ENCODE data around the gene CFAP69.
A peak's percentile ranks its signal among the peaks of the same experiment; 100 is the strongest.
"Not testable (repeated sequence)": the region's sequence is repeated elsewhere in the genome, so short reads cannot be mapped to it uniquely, and the experiment has no call there.

CFAP69 gene

DNA sequence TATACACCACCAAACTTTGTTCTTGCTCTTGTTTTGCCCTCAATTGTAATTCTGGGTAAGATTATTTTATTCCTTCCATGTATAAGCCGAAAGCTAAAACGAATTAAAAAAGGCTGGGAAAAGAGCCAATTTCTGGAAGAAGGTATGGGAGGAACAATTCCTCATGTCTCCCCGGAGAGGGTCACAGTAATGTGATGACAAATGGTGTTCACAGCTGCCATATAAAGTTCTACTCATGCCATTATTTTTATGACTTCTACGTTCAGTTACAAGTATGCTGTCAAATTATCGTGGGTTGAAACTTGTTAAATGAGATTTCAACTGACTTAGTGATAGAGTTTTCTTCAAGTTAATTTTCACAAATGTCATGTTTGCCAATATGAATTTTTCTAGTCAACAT is 12.5 kb upstream of the CFAP69 start:
- no peak for FAIRE-seq

GRCh38 chr7:90233569-90233968 is 11.4 kb upstream of the CFAP69 start:
- no peak for FAIRE-seq

DNA sequence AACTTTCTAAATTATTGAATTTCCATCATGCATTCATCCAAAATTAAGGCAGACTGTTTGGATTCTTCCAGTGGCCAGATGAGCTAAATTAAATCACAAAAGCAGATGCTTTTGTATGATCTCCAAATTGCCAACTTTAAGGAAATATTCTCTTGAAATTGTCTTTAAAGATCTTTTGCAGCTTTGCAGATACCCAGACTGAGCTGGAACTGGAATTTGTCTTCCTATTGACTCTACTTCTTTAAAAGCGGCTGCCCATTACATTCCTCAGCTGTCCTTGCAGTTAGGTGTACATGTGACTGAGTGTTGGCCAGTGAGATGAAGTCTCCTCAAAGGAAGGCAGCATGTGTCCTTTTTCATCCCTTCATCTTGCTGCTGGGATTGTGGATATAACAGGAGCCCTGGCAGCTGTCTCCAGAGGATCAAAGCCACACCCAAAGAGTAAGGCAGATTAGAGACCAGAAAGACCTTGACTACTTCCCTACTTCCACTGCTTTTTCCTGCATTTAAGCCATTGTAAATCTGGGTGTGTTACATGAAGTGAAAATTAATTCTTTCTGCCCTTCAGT is 8.2 kb upstream of the CFAP69 start:
- no peak for FAIRE-seq

DNA sequence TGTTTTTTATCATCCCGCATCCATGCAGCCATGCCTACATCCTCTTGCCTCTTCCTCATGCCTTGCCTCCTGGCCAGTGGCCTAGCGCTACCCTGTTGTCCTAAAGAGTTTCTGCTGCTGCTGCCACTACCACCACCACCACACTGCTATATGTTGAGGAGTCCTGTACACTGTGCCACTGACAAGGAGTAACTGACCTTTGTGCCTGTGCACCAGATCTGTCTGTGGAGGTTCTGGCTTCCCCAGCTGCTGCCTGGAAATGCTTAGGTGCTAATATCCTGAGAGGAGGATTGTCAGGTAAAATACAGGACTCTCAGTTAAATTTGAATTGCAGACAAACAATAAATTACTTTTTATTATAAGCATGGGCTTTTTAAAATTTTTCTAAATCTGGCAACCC is 7.0 kb upstream of the CFAP69 start:
- FAIRE-seq, result no peak

GRCh38 chr7:90238583-90238982 is 6.4 kb upstream of the CFAP69 start:
- FAIRE-seq, result no peak

DNA sequence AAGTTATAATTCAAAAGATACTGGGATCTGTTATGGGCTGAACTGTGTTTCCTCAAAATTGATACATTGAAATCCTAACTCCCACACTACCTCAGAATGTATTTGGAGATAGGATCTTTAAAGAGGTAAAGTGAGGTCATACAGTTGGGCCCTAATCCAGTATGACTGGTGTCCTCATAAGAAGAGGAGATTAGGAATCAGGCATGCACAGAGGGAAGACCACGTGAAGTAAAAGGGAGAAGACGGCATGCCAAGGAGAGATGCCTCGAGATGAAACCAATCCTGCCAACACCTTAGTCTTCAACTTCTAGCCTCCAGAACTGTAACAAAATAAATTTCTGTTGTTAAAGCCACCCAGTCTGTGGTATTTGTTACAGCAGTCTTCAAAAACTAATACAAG is 5.9 kb upstream of the CFAP69 start:
- no peak for FAIRE-seq

- no peak for FAIRE-seq
These were observed 5.2 kb upstream of the CFAP69 start for GRCh38 chr7:90239625-90240228.

DNA sequence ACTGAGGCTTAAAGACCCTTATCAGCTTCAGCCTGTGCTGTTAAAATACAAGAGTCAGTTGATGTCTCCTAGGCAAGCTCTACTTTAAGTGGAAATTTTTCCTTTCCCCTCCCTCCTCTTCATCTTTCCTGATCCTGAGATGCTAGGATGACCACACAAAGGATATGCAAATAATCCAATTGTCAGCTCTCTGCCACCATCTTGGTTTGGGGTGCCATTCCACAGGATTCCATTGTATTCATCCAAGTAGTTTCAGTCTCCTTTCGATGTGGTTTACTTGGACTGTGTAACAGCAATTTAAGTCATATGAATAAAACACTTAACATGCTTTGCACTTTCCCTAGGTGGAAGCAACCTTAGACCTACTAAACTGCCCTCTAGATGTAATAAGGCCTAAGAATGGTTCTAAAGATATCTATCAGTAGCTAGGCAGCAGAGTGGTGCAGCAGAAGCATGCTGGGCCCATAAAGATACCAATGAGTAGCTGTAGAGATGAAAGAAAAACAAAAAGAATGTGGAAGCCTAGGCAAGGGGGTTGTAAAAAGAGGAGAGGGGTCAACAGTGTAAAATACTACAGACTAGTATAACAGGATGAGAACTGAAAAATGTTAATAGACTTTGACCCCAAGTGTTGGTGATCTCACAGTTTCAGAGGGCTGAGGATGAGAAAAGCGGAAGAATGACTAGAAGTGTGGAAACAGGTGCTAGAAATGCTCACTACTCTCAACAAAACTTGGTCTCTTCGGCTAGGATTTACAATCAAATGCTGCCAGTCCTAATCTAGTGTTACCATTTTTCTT is 2.4 kb upstream of the CFAP69 start:
- no peak for FAIRE-seq

- FAIRE-seq, result no peak
These were observed 1.4 kb upstream of the CFAP69 start for GRCh38 chr7:90243556-90243955.

DNA sequence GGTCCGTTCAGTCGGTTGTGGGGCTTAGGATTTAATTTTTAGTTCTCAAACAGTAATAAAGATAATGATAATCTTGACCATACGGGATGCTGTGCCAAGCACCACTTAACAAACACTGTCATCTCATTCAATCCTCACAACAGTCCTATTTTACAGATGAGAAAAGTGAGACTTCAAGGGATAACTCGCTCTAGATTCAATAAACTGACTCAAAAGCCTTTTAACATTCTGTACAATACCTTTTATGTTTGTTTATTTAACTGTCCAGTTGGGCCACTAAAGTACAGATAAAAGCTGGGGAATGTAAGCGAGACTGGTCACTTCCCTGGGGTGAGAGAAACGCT is 437 bp upstream of the CFAP69 start:
- no peak for FAIRE-seq

DNA sequence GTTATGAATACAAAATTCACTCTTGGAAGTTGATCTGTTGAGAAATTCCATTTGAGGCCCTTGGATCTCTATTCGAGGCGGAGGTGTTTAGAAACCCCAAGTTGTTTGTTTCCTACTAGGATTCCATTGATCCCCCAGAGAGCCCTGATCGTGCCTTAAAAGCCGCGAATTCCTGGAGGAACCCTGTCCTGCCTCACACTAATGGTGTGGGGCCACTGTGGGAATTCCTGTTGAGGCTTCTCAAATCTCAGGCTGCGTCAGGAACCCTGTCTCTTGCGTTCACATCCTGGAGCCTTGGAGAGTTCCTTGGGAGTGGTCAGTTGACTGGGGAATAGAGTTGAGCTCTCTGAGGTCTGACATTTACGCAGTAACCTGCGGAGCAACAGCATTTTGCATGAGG is 1.2 kb downstream of the CFAP69 start:
- FAIRE-seq, result no peak

DNA sequence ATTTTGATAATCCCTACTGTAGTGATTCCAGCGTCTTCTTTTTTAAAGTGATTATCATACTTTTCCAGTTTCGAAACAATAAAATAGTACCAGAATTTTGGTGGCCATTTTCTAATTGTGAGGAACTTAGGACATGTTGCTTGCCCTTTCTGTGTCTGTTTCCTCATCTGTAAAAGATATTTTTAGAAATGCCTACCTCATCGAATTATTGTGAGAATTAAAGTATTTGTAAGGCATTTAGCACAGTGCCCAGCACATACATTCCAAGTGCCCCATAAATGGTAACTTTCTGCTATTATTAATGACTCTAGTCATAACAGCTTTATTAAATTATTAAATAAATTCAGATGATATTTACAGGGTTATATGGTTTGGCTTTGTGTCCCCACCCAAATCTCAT is 3.7 kb downstream of the CFAP69 start:
- no peak for FAIRE-seq

DNA sequence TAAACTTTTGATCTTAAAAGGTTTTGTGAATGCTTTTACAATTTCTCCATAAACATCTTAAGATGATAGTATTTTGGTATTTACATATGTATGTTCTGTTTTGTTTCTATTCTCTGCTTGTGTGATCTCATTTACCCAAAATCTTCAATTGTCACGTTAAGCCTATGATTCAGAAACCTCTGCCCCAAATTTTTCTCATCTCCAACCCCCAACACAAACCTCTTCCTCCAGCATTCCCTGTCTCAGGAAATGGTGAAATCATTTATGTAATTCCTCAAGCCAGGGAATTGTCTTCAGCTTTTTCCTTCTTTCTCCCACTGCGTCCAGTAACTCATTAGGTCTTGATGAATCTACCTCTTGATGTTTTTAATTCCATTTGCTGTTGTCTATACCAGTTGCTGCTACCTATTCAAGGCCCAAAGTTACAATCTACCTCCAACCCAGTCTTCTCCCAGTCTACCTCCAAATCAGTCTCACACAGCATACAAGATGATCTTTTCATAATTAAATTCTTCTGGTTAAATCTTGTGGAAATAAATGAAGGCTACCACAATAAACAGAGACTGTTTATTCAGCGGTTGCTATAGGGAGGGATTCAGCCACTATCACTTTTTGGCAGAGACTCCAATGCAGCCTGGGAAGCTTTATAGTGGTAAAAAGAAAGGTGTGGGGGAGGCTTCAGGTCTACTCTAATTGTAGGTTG is 5.8 kb downstream of the CFAP69 start:
- no peak for FAIRE-seq

DNA sequence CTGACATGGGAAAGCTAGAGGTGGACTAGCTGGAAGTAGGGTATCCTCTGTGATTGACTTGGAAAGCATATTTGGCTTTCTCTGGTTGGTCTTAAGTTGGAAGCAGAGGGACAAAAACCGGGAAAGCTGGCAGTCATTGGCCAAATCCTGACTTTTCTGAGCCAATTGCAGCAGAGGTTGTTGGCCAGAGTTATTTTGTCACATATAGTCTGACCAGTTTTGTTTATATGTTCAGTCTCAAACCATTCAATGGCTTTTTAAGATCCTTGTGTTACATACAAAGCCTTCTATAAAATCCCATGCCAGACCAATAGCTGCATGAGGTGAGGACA is 6.3 kb downstream of the CFAP69 start:
- FAIRE-seq, result no peak

DNA sequence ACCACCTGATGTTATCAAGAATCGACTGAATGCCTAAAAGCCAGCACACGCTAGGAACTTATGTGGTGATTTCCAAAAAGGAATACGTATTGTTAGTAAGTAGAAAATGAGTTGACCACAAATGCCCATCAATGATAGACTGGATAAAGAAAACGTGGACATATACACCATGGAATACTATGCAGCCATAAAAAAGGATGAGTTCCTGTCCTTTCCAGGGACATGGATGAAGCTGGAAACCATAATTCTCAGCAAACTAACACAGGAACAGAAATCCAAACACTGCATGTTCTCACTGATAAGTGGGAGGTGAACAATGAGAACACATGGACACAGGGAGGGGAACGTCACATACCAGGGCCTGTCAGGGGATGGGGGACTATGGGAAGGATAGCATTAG is 11.0 kb downstream of the CFAP69 start:
- not testable (repeated sequence) for FAIRE-seq

DNA sequence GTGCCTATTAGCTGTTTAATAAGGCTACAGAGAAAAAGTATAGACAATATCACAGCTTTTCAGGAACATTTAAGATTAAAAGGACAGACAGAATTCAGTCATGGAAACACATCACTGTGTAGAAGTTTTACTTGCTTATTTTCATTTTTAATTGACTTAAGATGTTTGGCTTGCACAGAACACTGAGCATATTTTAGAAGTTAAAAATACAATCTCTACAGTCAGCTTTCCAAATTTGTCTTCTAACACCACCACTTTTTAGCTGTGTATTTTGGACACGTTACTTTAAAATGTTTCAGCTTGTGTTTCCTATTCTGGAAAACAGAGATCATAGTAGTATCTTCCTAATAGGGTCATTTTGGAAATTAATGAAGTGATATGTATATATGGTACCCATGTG is 11.8 kb downstream of the CFAP69 start:
- no peak for FAIRE-seq

DNA sequence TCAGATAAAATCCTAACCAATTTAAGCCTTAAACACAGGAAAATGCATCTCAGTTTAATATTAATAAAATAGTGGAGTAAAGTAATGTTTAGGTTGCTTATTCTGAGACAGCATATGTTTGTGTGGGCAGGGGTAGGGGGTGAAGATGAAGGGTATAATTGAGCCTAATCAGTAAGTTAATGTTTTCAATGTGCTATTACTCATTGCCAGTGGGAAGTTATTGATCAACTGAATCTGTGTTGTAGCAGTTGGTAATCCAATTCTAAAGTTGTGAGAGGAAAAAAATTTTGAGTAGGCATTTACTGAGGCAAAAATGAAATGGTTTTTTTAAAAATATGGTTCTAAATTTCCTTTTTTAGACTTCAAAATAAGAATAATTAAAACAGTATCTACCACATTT is 16.5 kb downstream of the CFAP69 start:
- FAIRE-seq, result no peak

DNA sequence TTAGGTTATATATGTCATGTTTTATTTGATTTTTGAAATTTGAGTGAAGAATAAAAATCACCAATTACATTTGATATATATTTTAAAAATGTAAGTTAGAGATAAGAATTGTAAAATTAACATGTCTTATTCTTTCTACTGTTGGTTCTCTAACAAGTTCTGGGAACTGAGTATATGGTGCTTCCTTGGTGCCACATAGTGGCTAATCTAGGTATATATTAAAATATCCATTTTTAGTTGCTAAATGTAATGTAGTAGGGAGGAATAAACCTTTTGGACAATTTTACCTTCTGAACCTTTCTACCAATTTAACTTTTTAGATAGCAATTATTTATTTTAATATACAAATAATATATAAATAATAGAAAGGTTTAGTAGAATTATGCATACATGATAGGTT is 17.5 kb downstream of the CFAP69 start:
- peak; percentile 97 for FAIRE-seq

- FAIRE-seq, result no peak
These were observed 21.8 kb downstream of the CFAP69 start for GRCh38 chr7:90266808-90267207.

DNA sequence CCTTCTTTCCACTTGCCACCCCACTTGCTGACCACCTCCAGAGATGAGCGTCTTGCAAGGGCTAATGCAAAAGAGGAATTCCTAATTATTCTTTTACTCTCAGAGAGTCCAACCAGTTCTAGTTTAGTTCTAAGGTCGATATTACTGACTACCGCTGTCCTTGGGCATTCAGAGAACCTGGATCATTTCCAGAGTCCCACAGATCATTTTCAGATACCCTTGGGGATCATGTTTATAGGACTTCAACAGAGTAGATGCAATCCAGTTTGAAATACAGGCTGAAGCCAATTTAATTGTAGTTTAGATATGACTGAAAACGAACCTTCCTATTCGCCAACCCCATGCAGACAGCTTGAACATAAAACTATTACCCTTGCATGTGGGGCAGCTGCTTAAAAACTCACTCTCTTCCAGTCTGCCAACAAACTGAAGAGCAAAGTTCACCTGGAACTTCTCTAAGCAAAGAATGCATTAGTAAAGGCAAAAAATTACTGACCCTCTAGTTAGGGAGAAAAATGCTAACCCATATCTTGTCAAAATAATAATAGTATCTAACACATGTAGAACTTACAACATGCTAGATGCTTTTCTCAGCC is 22.4 kb downstream of the CFAP69 start:
- no peak for FAIRE-seq

GRCh38 chr7:90269163-90269562 is 24.2 kb downstream of the CFAP69 start:
- FAIRE-seq, result no peak

DNA sequence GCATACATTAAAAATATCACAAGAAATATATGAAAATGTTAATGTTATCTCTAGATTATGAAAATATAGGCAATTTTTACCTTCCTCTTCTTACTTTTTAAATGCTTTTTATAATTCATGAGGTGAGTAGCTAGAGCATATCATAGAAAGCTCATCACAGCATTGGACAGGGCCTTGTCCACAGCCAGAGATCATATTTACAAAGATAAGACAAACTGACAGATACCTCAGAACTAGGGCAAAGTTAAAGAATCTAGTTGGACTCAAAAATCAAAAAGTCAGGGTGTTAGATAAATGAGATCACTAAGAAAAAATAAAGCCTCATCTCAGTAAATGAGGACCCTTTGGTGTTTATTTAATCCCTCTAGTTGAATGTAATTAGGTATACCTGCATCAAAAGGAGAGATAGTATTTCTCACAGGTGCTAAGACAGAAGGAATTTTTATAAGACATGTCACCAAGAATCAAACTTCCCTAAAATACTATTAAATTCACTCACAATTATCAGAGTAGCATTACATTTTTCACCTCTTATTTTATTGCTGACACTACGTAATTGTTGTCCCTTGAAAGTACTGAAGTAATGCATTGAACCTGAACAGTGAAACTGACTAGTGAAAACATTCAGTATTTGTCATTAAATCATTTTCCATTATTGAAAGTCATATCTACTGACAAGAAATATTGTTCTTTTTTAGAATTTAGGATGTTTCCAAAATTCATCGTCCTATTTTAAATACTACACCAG is 25.6 kb downstream of the CFAP69 start:
- FAIRE-seq, result no peak

GRCh38 chr7:90271753-90272152 is 26.8 kb downstream of the CFAP69 start:
- FAIRE-seq, result no peak
